ENCODE data around the gene GDPD5.

Gene GDPD5

DNA sequence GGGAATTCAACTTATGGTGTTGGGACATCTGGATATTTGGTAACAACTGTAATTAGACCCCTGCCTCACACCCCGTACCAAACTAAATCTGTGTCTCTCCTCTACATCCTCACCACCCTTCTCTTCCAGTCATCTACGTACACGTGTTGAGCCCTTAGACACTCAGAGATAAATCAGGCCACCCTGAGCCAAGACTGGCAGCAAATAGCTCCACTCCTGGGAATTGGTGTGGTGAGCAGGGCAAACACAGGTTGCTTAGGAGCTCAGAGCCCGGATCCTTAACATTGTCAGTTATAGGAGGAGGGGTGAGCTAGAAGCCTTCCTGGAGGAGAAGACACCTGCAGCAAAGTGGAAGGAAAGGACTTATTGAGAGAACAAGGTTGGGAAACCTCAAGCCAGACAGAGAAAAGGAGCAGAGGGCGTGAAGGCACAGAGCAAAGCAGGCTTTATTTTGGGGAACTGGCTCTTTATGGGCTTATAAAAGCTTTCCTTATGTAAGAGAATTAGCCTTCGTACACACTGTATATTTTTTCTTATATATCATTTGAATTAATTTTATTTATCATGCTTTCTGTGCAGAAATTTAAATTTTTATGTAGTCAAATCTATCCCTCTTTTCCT lies 55.8 kb downstream of the GDPD5 start:
- DNase-seq: no peak

DNA sequence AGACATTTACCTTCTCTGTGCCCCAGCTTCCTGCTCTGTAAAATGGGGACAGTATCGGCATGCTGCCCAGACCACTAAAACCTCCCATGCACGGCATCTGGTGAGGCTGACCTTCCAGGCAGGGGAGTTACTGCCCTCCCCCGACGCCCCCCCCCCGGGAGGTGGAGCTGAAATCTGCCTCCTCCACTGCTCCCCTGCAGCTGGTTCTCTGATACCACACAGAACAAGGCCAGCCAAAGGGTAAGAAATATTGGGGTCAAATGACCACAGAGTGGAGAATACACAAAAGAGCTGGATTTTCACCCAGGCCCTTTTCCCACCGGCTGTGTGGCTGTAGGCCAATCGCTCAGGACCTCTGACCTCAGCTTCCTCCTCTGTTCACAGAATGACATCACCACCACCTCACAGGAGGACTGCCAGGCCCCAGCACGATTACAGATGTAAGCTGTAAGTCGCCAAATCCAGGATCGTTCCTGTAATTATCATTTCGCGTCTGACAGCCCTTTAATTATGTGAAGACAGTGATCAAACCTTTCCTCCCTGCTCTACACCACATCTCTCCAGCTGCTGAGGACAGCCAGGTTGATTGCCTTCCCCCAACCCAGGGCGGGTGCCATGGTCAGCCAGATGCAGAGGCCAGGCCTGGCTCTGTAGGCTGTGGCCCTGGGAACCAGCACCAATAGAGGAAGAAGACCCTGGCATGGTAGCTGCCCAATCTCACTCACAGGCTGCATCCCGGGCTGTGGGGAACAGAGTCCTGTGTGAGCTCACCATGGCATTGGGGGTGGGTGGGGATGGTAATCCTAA lies 57.0 kb downstream of the GDPD5 start:
- no peak for DNase-seq

DNA sequence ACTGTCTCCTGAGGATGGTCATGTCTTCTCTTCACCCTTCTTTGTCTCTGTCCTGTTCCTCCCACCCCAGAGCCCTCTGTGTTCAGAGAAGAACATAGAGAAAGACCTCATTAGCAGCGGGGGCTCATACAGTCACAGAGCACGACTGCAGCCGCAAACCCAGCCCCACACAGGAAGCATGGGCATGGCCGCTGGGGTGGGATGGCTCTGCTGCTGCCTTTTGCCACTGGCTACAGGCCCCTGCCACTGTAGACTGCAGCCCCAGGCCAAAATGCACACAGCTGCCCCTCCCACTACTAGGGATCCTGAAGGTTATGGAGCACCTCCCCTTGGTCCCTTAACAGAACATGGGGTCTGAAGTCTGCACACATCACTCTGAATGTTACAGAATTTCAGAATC lies 57.9 kb downstream of the GDPD5 start:
- no peak for DNase-seq

DNA sequence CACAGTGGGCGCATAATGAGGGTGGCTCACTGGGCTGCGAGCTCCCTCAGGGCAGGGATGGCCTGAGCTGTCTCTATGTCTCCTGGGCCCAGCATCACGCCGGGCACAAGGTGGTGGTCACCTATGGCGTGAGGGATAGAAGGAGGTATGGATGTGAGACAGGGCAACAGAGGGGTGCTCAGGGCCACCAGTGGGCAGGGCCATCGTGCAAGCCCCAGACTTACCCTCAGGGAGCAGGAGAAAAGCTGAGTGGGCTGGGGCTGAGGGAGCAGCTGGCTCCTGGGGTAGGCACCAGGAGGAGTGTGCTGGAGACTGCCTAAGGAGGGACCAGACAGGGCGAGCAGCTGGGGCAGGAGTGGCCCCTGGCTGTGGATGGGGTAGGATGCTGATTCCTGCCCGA lies 58.4 kb downstream of the GDPD5 start:
- DNase-seq: no peak

DNA sequence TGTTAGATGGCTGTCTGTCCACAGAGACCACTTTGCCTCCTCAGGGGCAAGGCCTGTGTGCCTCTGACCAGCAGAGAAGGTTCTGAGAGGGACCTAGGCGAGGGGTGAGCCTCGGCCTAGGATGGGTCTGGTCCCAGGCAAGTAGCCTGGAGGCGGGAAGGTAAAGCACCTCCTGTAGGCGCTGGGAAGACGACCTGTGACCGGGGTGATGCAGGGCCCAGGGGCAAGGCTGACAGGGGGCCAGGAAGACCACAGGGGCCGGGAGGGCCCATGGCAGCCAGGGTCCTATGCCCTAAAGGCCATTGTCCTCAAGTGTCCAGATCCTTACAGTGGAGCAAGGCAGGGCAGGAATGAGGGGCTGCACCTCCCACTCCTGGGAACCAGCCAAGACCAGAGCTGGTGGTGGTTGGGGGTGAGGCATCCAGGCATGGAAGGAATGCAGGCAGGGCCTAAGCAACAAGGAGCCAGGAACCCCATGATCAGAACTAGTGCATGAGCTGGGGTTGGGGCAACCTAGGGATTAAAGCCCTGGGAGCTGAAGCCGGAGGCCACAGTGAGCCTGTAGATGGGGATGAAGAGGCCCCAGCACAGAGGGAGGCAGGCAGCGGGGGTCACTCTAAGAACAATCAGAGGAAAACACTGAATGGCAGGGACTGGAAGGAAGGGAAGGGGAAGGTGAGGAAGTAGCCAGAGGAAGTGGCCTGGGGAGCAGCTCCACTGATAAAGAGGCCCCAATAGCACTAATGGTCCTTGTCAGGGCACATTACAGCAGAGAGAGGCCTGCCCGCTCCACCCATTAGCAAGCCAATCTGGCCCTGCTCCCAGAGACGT lies 59.8 kb downstream of the GDPD5 start:
- DNase-seq: no peak

DNA sequence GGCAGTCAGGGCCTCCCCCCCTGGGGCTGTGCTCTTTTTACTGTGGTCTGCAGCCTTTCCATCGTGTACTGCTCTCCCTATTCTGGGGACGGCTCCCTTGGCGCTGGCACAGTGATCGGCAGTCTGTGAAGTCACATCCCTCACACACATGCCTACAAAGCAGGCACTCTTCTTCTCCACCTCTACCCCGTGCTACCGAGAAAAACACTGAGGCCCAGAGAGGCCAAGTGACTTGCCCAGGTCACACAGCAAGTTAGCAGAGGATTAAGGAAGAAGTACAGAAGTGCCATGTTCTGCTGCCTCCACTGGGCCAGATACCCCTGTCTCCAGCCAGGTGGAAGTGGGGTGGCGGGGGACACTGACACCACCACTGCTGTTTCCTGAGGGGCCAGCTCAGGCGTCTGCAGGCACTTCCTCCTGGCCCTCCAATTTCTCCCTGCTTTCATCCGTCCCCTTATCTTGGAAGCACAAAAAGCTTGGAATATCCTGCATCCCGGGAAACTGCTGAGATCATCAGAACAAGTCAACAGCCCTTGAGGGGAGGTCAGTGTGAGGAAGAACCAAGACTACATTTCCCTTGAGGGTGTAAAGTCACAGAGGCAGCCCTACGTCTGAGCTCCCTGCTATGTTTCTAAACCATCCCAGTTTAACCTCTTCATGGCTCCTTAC lies 62.5 kb downstream of the GDPD5 start:
- no peak for DNase-seq

DNA sequence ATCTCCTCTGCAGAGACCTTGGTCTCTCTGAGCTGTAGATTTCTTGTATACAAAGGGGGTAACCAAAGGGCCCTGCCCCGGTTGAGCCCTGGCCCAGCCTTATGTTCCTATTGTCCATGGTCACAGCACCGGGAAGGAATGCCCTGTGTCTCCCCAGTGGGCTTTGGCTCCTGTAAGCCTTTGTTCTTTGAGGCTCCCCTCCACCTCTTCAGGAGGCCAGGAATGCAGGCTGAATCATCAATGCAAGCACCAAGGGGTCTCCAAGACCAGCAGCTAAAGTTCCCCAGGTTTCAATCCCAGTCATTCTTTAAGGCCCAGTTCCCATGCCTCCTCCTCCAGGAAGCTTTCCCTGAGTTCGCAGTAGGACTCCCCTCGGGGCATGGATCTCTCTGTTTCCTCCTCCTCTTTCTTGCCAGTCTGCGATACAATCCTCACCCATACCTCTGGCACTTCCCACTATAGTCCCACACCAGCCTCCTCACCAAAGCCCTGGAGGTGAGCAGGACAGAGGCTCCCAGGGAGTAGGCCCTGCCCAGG lies 63.6 kb downstream of the GDPD5 start:
- DNase-seq: no peak

DNA sequence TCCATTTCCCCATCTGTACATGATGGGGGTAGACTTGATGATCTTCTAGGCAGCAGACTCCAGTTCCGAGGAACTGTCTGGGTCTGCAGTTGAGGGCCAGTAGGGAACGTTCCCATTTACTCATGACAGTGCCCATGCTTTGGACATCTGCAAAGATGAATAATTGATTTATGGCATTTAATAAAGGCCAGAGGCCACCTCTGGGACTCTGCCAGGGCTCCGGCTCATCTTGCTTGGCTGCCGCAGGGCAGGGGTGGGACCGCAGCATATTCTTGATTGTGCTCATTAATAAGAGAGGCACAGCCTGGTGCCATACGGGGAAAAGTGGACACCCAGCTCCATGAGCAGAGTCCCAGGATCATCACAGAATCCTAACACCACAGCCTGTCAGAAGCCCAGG lies 64.6 kb downstream of the GDPD5 start:
- no peak for DNase-seq

DNA sequence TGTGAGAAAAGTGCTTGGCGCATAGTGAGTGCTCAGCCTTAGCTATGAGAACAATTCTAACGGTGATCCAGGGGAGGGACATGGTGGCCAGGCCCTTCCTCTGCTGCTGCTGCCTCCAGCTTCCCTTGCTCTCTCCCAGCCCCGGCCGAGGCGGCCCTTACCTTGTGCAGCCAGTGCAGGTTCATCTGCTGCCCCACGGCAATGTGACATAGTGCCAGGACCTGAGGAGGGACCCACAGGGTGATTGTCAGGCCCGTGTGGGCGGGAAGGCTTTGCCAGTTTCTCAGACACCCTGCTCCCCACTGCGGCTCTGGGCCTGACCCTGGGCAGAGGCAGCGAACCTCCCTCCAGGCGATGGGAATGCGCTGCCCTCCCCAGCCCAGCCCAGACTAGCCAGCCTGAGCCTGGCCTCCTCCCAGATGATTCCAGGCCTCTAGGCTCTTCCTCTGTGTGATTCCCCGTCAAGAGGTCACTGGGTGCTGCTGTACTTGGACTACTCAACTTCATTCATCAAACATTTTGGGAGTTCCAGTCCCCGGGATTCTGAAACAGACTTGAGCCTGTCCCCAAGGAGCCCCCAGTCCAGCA lies 69.1 kb downstream of the GDPD5 start:
- no peak for DNase-seq

DNA sequence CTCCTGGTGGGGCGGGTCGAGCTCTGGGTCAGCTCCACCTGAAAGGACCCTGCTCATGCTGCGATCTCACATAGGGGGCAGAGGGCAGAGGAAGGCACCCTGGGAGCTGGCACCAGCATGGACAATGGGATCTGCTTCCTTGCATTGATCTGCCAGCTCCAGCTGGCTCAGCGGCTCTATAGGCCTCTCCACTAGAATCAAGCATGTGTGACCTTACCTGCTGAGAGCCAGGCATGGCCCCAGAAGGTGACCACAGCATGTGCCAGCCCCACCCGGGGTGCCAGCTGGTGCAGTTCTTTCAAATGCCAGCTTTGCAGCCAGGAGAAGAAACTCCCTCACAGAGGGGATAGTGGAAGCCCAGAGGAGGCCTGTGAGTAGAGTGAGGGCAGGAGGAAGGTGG lies 70.8 kb downstream of the GDPD5 start:
- no peak for DNase-seq

DNA sequence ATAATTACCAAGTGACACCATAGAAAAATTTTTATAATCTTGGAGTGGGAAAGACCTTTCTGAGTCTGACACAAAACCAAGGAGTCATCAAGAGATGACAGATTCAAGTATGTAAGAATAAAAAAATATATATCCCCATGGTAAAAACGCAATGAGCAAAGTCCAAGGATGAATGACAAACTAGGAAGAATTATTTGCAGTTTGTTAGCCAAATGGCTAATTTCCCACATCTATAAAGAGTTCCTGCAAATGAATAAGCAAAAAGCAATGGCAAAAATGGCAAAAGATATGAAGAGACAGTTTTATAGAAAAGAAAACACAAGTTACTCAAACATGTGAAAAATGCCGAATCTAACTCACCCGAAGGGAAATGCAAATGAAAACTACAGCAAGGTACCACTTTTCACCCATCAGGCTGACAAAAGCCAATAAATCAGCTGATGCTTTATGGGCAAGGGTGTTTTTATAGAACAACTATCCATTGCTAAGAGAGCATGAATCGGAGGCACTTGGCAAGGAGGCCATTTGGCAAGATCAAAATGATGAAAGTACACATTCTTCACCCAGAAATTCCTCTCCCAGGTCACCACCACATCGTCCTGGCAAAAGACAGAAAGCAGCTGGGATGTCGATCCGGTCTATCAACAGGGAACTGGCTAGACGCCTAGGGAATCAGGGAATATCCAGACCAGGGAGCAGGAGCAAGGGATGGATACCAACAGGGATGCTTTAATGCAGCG lies 71.7 kb downstream of the GDPD5 start:
- no peak for DNase-seq

DNA sequence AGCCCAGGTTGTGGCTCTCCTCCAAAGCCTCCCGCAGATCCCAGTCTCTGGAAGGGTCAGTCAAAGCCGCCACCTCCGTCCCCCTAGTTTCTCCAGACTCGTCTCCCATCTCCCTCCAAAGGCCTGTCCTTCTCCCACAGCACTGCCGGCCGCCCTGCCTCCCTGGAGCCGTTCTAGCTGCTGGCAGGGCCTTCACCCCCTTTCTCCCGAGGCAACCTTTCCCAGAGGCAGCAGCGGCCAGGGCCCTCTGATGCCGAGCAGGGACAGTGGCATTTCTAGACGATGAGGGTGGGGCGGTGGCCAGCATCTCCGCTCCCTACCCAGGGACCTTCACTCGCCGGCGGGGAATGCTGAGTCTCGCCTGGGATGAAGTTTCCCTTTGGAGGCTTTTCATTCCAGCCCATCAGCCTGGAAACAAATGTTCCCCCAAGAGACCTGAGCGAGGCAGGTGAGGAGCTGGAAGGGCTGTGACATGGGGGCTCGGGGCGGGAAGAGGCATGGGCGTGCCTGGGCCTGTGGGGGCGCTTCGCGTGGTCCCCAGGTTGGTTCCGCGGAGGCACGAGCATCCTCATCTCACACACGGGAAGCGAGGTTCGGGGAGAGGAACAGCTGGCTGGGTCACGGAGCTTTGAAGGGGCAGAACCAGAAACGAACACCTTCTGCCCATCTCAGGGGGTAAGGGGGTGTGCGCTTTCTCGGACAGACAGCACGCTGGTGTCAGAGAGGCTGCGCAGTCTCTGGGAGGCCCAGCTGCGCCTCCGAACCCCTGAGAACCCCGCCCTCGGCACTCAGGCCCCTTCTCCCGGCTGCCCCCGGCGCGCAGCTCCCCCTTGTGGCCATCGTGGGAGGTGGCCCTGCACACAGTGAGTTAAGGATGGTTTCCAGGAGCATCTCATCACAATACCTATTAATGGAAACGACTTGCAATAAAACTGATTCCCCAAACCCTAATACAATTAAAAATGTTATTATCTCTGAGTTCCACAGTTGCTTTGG lies 74.6 kb downstream of the GDPD5 start:
- peak; percentile 35 for DNase-seq

DNA sequence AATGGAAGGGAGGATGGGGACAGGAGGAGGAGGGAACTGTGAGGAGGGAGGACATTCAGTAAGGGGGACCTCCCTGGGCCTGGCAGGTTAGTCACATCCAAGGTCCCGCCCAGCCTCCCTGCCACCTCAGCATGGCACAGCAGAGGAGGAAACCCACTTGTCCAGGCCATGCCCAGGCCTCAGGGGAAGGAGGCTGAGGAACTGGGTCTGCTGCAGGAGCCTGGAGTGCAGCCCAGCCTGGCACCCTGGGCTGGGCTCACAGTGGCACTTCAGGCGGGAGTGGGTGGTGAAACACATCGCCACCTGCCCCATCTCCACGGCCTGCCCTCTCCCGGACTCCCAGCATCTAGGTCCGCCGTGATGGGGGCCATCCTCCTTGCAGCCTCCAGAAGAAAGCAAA lies 75.5 kb downstream of the GDPD5 start:
- DNase-seq: no peak

DNA sequence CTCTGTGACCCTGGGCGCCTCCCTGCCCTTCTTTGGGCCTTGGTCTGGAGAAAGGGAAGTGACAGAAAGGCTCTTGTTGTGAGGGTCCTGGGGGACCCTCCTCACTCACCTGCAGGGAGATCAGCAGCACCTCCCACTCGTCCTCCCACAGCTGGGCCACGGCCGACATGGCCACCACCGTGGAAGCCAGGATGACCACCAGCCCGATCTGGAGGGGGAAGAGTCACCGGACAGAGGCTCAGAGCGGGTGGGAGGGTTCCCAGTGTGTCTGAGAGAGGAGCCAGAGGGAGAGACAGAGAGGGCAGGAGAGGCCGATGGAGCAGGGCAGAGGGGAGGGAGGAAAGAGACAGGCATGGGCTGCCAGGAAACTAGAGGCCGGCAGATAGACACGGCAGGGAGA lies 76.0 kb downstream of the GDPD5 start:
- no peak for DNase-seq

DNA sequence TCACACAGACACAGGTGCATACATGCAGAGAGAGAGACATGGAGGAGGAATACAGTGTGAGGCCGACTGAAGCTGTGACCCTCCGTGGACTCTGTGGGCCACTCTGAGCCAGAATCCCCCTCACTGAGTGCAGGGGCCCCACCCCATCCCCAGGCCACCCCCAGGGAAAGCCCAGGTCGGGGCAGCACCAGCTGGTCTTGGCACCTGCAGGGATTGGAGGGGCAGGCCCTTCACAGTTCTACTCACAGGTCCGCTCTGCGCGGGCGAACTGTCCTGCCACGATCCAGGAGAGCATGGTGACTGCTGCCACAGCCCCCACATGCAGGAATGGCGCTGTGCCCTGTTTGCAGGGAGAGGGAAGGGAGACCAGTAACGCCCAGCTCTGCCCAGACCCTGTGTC lies 76.5 kb downstream of the GDPD5 start:
- no peak for DNase-seq

DNA sequence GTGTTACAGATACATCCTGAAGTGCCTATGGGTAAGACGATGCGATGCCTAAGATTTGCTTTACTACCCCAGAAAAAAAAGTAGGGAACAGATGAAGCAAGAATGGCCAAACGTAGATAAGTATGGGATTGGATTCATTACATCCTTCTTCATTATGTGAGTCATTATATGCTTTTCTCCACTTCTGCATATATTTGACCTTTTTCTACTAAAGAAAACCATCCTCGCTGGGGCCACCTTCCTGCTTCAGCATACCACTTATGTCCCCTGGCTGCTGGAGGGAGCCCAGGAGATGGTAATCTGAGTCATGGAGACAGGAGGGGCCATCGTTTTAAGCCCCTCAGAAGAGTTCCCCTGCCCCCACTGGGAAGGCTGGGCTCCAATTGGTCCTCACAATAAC lies 78.3 kb downstream of the GDPD5 start:
- DNase-seq: no peak

DNA sequence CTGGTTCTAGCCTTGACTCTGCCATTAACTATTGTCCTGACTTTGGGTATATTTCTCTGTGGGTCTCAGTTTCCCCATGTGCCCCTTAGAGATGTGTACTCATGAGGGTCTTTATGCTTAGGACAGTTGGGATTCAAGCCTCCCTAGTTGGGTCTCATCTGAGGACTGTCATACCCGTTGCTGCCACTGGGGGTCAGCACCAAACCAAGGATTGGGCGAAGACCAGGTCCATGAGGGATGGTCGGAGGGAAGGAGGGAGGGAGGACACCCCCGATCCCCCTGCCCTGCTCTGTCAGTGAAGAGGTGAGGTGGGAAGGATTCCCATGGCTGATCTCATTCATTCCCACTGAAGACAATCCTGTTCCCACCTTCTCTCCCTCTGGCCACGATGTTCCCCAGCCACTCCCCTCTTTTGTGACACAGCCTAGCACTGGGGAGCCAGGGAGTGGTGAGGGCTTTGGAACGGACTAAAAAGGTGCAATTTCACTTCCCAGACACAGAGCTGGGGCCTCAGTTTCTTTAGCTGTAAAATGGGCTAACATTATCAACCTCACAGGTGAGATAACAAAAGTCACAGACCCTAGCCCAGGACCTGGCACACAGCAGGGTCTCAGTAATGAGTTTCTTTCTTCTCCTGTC lies 80.3 kb downstream of the GDPD5 start:
- peak; percentile 81 for DNase-seq

DNA sequence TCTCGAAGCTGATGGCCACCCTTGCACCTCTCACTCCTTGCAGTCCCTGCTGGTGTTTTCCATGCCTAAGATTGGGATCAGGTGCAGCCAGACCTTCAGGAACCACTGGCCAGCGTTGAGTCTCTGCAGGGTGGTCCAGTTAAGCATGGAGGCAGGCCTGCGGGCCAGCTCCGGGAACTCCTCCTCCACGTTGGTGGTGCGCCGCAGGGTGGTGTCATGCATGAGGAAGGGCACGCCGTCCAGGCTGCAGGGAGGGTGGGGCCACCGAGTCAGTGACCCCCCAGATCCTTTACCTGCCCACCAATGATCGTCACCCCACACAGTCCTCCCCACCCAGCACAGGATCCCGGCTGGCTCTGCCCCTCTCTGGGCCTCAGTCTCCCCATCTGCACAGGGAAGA lies 82.7 kb downstream of the GDPD5 start:
- DNase-seq: no peak

DNA sequence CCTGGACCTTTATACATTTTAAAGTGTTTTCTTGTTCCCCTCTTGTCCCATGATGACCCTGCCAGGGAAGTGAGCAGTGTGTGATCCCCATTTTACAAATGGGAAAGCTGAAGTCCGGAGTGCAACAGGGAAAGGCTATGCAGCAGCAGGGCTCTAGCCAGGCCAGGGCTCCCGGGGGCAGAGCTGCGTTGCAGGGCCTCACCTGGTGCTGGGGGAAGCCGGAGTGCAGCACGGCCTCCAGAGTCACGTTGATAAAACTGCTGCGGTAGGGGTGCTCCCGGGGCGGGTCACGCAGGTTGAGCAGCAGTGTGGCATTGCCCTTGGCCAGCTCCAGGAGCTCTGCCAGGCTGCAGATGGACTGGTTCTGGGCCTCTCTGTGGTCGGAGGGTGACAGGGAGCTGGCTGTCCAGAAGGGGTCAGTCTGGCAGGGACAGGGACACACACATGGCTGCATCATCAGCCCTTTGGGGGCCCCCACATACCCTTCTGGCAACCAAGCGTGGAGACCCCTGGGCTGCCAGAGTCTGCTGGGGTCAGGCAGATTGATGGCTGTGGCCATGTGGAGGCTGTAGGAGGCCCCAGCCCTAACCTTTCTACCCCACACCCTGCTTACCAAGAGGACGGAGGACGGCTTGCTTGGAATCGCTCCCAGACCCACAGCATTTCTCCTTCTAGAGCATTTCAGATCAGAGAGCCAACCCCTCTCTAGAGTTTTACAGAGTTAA lies 83.4 kb downstream of the GDPD5 start:
- no peak for DNase-seq

DNA sequence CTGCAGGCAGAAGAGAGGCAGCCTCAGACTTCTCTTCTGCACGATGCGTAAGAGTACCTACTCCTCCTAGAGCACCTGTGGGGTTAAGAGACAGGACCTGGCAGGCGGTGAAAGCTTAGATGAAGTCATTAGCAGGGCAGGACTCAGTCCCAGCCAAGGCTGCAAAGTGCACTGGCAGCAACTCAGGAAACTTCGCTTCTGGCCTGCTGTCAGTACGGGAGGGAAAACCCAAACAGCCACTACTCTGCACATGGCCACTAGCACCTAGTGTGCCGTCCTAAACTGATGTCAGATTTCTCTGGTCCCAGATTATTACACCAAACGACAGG lies 84.0 kb downstream of the GDPD5 start:
- no peak for DNase-seq

All from activated CD8-positive, alpha-beta memory T cell treated with anti-CD3 and anti-CD28 coated beads, Interleukin-2, amount 50 U/mL, for 4 hours (primary cell).